HG03521 (cell line): ENCODE measurements around the gene NHSL2.

ENCODE experiments used
- ATAC-seq: cut with Tn5 transposase; IDR thresholded peaks from one replicate; pipeline ENCODE4 v1.9.1; 2021; ENCODE audit warnings: mild to moderate bottlenecking, moderate library complexity; ENCODE audit not compliant: unreplicated experiment

NHSL2 gene

DNA sequence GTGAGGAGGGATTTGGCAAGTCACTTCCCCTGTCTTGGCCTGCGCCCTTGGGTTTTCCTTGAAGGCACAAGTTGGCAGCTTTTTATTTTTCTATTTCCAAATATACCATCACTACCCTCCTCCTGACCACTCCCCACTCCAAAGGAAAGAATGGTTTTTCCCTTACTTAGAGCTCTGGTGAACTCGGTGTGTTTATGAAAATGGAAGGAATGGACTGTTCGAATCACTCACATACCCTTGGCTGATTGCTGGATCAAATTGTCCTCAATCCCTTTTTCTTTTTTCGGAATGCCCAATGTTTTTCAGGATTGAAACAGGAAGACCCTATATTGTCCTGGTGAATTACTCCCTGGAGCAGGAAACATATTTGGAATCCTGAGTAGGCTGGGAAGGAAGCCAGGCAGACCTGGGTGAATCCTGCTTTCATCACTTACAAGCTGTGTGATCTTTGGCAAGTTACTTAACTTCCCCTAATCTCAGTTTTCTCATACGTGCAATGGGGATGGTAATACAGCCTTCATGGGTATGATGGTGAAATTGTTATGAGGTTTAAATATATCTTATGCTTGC is 150.4 kb downstream of the NHSL2 start:
- ATAC-seq: no peak

- no peak for ATAC-seq
These were observed 152.3 kb downstream of the NHSL2 start for GRCh38 chrX:72062916-72063315.

- no peak for ATAC-seq
These were observed 158.9 kb downstream of the NHSL2 start for GRCh38 chrX:72069350-72070160.

DNA sequence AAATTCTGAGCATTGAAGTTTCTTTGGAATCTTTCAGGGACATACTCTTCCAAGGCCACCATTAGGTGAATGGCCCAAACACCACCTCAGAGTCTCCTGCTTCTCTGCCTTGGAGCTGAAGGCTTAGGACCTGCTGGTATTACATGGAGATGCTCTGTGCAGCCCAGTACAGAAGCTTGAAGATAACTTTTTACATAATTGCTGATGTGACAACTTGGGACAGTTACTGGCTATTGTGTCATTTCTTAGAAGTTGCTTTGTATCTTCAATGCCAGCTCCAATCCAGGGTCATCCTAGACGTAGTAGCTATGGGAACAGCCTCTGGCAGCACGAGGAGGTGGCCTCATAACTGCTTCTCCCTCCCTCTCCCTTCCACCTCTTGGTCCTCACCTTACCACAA is 160.6 kb downstream of the NHSL2 start:
- no peak for ATAC-seq

- ATAC-seq: no peak
These were observed 163.0 kb downstream of the NHSL2 start for GRCh38 chrX:72073633-72074032.

- ATAC-seq: no peak
These were observed 167.8 kb downstream of the NHSL2 start for GRCh38 chrX:72078411-72078810.

- no peak for ATAC-seq
These were observed 169.0 kb downstream of the NHSL2 start for GRCh38 chrX:72079607-72080006.

DNA sequence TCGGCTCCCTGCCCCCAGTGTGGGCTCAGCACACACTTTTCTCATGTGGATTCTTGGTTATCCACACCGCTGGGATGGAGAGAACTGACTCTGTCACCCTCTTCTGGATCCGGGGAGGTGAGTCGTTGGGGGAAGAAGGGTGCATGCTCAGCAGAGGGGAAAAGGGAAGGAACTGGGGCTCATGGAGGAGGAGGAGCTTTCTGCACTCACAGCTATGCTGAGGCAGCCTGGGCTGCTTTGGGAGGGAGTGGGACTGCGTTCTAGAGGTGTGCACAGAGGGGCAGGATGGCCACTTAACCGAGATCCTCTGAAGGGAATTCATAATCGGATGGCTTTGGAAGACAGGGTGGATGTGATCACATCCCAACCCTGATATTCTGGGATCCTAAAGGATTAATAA is 169.5 kb downstream of the NHSL2 start:
- ATAC-seq: no peak

DNA sequence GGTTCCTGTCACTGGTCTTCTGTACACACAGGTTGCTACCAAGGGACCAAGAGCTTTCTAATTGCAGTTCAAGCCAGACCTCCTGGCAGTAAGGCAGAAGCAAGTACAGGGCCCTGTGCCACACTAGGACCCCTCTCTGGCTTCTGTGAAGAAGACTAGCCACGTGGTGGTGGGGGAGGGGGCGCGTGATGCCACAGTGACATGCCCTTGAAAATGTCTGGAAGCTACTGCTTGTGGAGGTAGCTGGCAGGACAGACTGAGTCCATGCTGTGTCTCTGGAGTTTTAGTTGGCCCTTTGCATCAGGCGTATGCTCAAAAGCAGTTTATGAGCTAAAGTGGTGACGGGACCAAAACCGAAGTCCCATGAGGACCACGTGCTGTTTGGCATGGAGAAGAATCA is 170.2 kb downstream of the NHSL2 start:
- ATAC-seq: no peak

GRCh38 chrX:72081605-72082320 is 171.1 kb downstream of the NHSL2 start:
- no peak for ATAC-seq

- no peak for ATAC-seq
These were observed 172.6 kb downstream of the NHSL2 start for GRCh38 chrX:72083291-72083690.

- no peak for ATAC-seq
These were observed 173.5 kb downstream of the NHSL2 start for GRCh38 chrX:72084114-72084513.

DNA sequence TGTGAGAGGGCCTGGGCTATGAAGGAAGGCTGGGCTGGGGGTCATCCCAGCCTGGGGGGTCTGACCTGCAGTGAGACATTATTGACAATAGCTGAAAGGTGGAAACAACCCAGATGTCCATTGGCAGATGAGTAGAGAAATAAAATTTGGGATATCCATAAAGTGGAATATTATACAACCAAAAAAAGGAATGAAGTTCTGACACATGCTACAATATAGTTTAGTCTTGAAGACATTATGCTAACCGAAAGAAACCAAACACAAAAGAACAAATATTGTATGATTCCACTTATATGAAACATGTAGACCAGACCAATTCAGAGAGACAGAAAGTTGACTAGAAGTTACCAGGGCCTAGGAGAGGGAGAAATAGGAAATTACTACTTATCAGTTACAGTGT is 176.3 kb downstream of the NHSL2 start:
- no peak for ATAC-seq

DNA sequence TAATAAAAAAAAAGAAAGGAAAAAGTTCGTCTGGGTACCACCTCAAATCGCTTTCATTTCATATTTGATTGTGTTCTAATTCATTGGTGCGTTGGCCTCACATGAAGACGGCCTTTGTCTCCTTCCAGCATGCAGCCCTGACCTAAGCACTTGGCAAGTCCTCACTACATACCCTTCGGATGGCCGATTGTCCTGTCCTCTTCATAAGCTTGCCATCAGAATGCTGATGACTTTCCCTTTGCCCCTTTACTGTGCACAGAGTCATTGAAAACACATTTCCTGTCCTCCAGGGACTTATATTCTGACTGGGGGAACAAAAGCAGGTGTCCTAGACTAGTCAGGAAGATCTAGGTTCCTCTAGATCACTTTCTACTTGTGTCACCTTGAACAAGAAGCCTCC is 178.1 kb downstream of the NHSL2 start:
- ATAC-seq: no peak

GRCh38 chrX:72089254-72089653 is 178.6 kb downstream of the NHSL2 start:
- no peak for ATAC-seq

DNA sequence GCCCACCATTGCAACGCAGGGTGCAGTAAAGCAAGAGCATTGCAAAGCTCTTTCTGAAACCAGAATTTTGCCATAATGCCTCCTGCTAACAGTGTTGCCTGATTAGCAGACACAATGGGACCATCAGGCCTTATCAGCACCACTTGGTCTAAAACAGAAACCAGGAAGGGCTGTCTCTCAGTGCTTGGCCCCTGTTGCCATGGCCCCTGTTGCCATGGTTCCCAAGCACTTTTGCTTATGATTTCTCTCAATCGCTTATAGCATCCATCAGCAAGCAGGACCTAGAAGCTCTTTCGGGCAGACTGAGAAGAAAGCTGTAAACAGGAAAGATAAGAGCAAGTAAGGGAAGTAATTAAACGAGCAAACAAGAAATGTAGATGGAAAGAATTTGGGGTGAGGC is 184.2 kb downstream of the NHSL2 start:
- ATAC-seq: peak; percentile 95

DNA sequence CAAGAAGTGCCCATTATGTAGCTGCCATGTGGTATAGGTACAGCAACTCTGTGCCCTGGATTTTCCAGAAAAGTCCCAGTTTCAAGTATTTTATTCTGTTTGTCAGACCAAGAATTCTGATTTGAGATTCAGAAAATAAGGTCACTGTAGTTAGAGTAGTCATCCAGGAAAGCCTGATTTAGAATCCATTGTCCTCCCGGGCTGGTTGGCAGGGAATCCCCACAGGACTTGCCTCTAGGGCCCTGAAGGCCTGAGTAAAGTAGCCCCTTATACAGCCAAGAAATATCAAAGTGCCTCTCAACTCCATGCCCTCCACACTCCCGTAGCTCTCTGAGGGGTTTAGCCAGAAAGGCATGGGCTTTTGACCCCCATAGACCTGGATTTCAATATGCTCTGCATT is 184.7 kb downstream of the NHSL2 start:
- ATAC-seq: no peak

GRCh38 chrX:72097098-72097497 is 186.5 kb downstream of the NHSL2 start:
- no peak for ATAC-seq

- ATAC-seq: no peak
These were observed 189.6 kb downstream of the NHSL2 start for GRCh38 chrX:72100051-72100755.

GRCh38 chrX:72100824-72101351 is 190.2 kb downstream of the NHSL2 start:
- peak; percentile 71 for ATAC-seq

DNA sequence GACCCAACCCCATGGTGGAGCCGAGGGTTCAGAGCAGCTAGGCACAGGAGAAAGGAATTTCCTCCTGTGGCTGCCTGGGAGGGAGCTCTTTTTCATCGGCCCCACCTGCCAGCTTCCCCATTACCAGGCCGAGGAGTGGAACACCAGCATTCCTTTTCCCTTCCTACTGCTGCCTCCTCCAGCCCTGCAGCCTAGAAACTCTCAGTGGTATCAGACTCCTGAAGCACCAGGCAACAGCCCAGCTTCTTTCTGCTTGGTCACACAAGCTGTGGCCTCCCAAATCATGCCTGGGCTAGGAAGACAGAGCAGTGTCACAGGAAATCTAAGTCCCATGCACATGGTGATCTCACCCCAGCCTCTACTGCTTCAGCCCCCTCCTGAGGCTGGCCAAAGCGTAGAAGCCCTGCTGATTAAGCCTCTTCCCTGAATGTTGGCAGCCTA is 191.0 kb downstream of the NHSL2 start:
- ATAC-seq: no peak
